ENCODE results near the gene SNX30.

Gene SNX30

DNA sequence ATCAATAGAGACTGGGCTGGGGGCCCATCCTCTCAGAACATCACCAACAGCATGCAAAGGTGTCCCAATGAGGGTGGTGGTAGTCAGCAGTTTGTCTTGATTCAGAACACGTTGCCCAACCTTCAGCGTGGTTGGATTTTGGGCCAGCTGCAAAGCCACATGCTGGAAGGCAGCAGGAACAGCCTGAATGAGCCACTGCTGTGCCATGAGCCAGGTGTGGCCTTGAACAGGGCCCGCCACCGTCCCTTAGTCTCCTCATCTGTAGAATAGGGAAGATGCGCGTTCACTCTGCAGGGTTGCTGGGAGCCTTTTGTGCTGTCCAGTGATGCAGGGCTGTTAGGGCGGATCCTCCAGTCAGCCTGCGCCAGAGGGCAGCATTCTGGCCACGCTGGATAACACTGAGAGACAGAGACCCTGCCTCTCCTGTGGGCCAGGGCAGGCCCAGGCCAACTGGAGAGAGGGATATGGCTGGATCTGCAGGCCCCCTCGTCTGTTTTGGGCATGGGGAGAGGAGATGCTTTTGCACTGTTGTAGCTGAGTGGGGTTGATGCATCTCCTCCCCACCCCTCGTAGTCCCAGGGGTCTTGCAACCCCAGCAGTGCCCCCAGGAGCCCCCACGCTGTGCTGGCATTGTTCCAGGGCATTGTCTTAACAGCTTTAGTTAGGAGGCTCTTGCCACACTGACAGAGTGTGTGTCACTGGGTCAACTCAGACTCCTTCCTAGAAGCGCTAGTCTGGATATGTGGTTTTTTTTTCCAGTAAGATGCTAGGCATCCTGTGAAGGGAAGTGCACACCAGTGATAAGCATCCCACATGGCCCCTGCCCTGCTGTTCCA lies 98.0 kb downstream of the SNX30 start:
- no peaks in the 10 kb centered on the region for H3K4me1 ChIP-seq (ENCODE audit: control insufficient read depth, insufficient read depth, low read length)
- no peaks in the 10 kb centered on the region for H3K9me3 ChIP-seq (ENCODE audit: control insufficient read depth in 2 of 2, low read length in 2 of 2)
- H3K36me3 ChIP-seq (ENCODE audit: control insufficient read depth in 2 of 2, insufficient read depth in 2 of 2, low read length in 2 of 2): peaks cover 9 to 19% of the 10 kb centered on the region in 2 donors
- H3K27ac ChIP-seq (ENCODE audit: low read length): no peak overlapping the region
- no peak overlapping the region for H3K9ac ChIP-seq (ENCODE audit: low read length in 2 of 2)
- H3K4me3 ChIP-seq (ENCODE audit: low read length in 2 of 2): no peak overlapping the region
- no peaks in the 10 kb centered on the region for H3K27me3 ChIP-seq (ENCODE audit: control insufficient read depth in 1 of 2, insufficient read depth in 2 of 2, low read length in 2 of 2)

DNA sequence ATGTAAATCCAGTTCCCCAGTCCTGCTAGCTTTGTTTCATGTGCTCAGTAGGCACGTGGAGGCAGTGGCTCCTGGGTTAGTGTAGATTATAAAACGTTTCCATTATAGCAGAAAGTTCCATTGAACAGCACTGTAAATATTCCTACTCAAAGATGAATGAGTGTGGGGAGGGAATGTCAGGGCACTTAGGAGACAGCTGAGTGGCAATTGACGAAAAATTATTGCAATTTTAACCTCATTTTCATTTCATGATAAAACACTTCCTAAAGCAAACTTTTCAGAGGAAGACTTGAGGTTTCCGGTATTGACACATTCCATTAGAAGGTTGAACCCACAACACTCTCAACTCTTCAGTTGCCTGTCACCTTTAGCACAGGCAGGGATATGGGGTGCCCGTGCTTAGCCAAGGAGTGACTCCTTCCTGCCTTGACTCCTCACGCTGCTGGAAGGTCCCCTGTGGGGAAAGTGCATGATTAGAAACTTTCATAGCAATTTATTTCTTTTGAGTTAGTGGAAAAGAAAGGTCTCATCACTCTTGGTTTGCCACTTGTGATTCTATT lies 98.9 kb downstream of the SNX30 start:
- Histone ChIP-seq H3K4me1 (ENCODE audit: control insufficient read depth, insufficient read depth, low read length) (no peaks in the 10 kb centered on the region), H3K4me3 (ENCODE audit: low read length in 2 of 2) (no peak overlapping the region), H3K36me3 (ENCODE audit: control insufficient read depth in 2 of 2, insufficient read depth in 2 of 2, low read length in 2 of 2) (peaks cover 12 to 26% of the 10 kb centered on the region in 2 donors), H3K9ac (ENCODE audit: low read length in 2 of 2) (no peak overlapping the region), H3K9me3 (ENCODE audit: control insufficient read depth in 2 of 2, low read length in 2 of 2) (no peaks in the 10 kb centered on the region), H3K27me3 (ENCODE audit: control insufficient read depth in 1 of 2, insufficient read depth in 2 of 2, low read length in 2 of 2) (no peaks in the 10 kb centered on the region), H3K27ac (ENCODE audit: low read length) (no peak overlapping the region)

DNA sequence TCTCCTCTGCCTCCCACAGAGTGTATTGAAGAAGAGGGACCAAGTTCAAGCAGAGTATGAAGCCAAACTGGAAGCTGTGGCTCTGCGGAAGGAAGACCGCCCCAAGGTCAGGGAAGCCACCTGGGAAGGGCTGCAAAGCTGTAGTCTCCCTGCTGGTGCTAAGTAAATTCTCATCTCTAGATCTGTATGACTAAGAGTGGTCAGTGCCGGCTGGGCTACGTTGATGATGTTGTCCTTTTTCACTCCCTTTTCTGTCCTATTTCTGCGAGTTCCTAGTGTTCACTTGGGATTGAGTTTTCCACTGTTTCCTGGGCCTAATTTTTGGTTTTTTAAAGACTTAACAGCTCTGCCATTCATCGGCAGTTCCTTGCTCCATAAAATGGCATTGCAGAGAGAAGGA lies 100.3 kb downstream of the SNX30 start:
- H3K9ac ChIP-seq (ENCODE audit: low read length in 2 of 2): no peak overlapping the region
- H3K27ac ChIP-seq (ENCODE audit: low read length): no peak overlapping the region
- no peak overlapping the region for H3K4me3 ChIP-seq (ENCODE audit: low read length in 2 of 2)
- H3K4me1 ChIP-seq (ENCODE audit: control insufficient read depth, insufficient read depth, low read length): no peaks in the 10 kb centered on the region
- H3K9me3 ChIP-seq (ENCODE audit: control insufficient read depth in 2 of 2, low read length in 2 of 2): no peaks in the 10 kb centered on the region
- H3K27me3 ChIP-seq (ENCODE audit: control insufficient read depth in 1 of 2, insufficient read depth in 2 of 2, low read length in 2 of 2): no peaks in the 10 kb centered on the region
- H3K36me3 ChIP-seq (ENCODE audit: control insufficient read depth in 2 of 2, insufficient read depth in 2 of 2, low read length in 2 of 2): peaks cover 12 to 26% of the 10 kb centered on the region in 2 donors

DNA sequence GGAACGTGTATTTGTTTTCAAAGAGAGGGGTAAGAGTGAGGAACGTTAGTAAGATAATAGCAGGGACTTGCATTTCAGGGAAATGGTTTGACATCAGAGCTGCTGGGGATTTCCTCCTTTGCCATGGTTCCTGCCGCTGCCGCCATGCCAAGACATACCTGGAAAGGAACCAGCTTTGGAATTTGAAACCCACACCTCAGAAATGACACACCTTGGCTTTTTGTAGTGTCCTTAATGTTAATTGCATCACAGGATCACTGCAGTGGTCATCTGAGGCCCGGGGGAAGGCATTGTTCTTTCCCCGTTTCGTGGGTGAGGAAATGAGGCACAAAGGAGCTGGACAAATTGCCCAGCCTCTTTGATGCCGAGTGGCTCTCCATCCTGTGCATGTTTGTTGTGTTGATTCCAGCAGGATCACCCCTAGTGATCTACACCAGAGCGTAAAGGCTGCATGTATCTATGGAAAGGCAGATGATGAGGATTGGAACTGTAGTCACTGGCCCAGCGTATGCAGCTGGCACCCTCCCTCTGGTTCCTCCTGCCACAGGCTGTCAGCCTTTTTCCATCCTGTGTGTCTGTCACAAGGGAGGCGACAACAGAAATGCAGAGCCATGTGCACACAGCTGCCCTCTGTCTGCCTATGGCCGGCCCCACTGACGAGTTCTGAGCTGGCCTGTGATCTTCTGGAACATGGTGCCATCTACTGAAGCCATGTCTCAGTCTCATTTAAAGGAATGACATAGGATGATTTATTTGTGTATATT lies 102.4 kb downstream of the SNX30 start:
- no peak overlapping the region for H3K4me3 ChIP-seq (ENCODE audit: low read length in 2 of 2)
- H3K9me3 ChIP-seq (ENCODE audit: control insufficient read depth in 2 of 2, low read length in 2 of 2): no peaks in the 10 kb centered on the region
- no peaks in the 10 kb centered on the region for H3K27me3 ChIP-seq (ENCODE audit: control insufficient read depth in 1 of 2, insufficient read depth in 2 of 2, low read length in 2 of 2)
- no peaks in the 10 kb centered on the region for H3K4me1 ChIP-seq (ENCODE audit: control insufficient read depth, insufficient read depth, low read length)
- peaks cover 12 to 26% of the 10 kb centered on the region in 2 donors for H3K36me3 ChIP-seq (ENCODE audit: control insufficient read depth in 2 of 2, insufficient read depth in 2 of 2, low read length in 2 of 2)
- no peak overlapping the region for H3K27ac ChIP-seq (ENCODE audit: low read length)
- H3K9ac ChIP-seq (ENCODE audit: low read length in 2 of 2): no peak overlapping the region

DNA sequence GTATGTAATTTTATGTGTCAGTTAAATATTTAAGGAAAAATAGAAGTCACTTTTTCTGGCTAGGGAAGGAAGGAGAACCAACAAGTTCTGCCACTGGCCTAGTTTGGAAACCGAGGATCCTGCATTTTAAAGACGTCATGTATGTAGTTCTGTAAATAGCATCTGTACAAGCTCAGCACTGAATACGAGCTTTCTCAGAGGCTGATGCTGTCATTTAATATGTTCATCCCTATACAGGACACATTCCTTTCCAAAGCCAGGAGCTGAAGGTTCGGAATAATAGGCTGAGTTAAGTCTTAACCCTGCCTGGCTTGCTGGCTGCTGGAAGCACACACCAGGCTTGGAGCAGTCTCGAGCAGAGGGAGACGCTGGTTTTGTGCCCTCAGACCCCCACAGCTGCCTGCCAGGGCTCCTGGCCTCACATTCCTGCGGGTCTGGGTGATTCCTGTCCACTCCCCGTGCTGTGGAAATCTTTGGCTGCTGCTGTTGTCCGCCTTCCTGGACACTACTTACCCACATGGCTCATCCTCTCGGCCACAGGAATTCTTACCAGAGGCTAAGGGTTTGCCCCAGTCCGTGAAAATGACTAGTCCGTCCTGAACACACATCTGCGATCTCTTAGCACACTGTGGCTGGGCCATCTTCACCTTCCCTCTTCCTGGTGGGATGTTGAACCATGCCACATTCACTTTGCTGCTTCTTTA lies 103.5 kb downstream of the SNX30 start:
- Histone ChIP-seq H3K36me3 (ENCODE audit: control insufficient read depth in 2 of 2, insufficient read depth in 2 of 2, low read length in 2 of 2) (peaks cover 12 to 23% of the 10 kb centered on the region in 2 donors), H3K9me3 (ENCODE audit: control insufficient read depth in 2 of 2, low read length in 2 of 2) (no peaks in the 10 kb centered on the region), H3K4me3 (ENCODE audit: low read length in 2 of 2) (no peak overlapping the region), H3K27ac (ENCODE audit: low read length) (no peak overlapping the region), H3K4me1 (ENCODE audit: control insufficient read depth, insufficient read depth, low read length) (no peaks in the 10 kb centered on the region), H3K9ac (ENCODE audit: low read length in 2 of 2) (no peak overlapping the region), H3K27me3 (ENCODE audit: control insufficient read depth in 1 of 2, insufficient read depth in 2 of 2, low read length in 2 of 2) (no peaks in the 10 kb centered on the region)

DNA sequence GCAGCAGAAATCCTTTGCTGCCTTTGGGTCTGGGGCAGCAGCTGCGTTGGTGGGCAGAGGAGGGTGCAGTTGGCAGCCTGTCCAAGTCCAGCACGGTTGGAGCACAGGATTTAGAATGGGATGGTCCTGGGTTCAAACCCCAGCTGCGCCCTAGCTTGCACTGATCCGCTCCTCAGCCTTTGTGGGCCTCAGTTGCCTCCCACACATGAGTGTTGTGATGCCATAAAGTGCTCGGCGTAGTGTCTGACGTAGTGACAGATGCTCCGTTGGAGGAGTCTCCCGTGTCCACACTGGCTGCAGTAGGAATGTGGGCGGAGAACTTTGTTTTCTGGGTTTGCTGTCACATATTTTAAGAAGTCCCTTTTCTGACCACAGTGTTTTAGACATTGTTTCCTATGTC lies 104.1 kb downstream of the SNX30 start:
- Histone ChIP-seq H3K36me3 (ENCODE audit: control insufficient read depth in 2 of 2, insufficient read depth in 2 of 2, low read length in 2 of 2) (peaks cover 12 to 23% of the 10 kb centered on the region in 2 donors), H3K27ac (ENCODE audit: low read length) (no peak overlapping the region), H3K9ac (ENCODE audit: low read length in 2 of 2) (no peak overlapping the region), H3K9me3 (ENCODE audit: control insufficient read depth in 2 of 2, low read length in 2 of 2) (no peaks in the 10 kb centered on the region), H3K27me3 (ENCODE audit: control insufficient read depth in 1 of 2, insufficient read depth in 2 of 2, low read length in 2 of 2) (no peaks in the 10 kb centered on the region), H3K4me1 (ENCODE audit: control insufficient read depth, insufficient read depth, low read length) (no peaks in the 10 kb centered on the region), H3K4me3 (ENCODE audit: low read length in 2 of 2) (no peak overlapping the region)

DNA sequence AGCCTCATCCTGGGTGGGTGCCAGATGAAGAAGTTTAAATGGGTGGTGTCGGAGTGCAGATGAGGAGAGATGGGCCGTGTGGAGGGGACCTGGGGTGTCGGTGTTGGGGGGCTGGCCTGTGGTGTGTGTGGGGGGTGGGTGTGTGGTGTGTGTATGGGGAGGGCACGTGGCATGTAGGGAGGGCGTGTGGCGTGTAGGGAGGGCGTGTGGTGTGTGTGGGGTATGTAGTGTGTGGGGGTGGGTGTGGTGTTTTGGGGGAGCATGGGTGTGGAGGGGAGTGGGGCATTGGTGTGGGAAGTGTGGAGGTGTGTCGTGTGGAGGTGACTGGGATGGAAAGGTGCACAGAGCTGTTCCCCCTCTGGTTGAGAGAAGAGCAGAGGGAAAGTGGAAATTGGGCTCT lies 105.6 kb downstream of the SNX30 start:
- no peaks in the 10 kb centered on the region for H3K27me3 ChIP-seq (ENCODE audit: control insufficient read depth in 1 of 2, insufficient read depth in 2 of 2, low read length in 2 of 2)
- no peak overlapping the region for H3K4me3 ChIP-seq (ENCODE audit: low read length in 2 of 2)
- no peak overlapping the region for H3K9ac ChIP-seq (ENCODE audit: low read length in 2 of 2)
- no peaks in the 10 kb centered on the region for H3K9me3 ChIP-seq (ENCODE audit: control insufficient read depth in 2 of 2, low read length in 2 of 2)
- no peaks in the 10 kb centered on the region for H3K4me1 ChIP-seq (ENCODE audit: control insufficient read depth, insufficient read depth, low read length)
- peaks cover 8 to 19% of the 10 kb centered on the region in 2 donors for H3K36me3 ChIP-seq (ENCODE audit: control insufficient read depth in 2 of 2, insufficient read depth in 2 of 2, low read length in 2 of 2)
- H3K27ac ChIP-seq (ENCODE audit: low read length): no peak overlapping the region

DNA sequence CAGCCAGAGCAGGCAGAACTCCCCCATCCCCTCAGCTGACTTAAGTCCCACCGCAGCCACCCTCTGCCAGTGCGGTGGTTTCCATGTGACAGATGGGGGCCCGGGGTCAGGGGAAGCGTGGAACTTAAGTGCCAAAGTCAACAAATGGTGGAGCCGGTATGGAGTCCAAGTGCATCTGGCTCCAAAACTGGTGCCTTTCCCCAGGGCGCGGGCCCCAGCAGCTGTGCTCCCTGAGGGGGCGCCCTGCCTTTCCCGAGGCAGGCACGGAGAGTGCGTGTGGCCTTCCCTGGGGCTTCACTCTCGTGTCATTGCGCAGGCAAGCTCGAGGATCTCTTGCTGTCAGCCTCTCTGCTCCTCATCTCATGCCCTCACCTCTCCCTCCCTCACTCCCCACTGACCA lies 106.3 kb downstream of the SNX30 start:
- no peak overlapping the region for H3K27ac ChIP-seq (ENCODE audit: low read length)
- H3K27me3 ChIP-seq (ENCODE audit: control insufficient read depth in 1 of 2, insufficient read depth in 2 of 2, low read length in 2 of 2): no peaks in the 10 kb centered on the region
- H3K4me1 ChIP-seq (ENCODE audit: control insufficient read depth, insufficient read depth, low read length): peaks cover under 1% of the 10 kb centered on the region
- H3K36me3 ChIP-seq (ENCODE audit: control insufficient read depth in 2 of 2, insufficient read depth in 2 of 2, low read length in 2 of 2): peaks cover 8 to 16% of the 10 kb centered on the region in 2 donors
- no peak overlapping the region for H3K4me3 ChIP-seq (ENCODE audit: low read length in 2 of 2)
- H3K9me3 ChIP-seq (ENCODE audit: control insufficient read depth in 2 of 2, low read length in 2 of 2): no peaks in the 10 kb centered on the region
- no peak overlapping the region for H3K9ac ChIP-seq (ENCODE audit: low read length in 2 of 2)

DNA sequence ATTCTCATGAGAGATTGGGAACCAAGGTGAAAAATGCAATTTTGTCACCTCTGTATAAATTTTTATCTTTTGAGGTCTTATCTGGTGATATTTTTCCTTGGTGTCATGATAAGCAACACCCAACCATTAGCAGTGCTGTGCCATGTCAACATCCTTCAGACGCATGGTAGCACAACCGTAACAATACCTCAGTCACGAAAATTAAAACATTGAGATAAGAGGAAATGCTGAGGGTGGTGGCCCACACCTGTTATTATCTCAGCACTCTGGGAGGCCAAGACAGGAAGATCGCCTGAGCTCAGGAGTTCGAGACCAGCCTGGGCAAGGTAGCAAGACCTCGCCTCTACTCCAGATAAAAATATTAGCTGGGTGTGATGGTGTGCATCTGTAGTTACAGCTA lies 107.4 kb downstream of the SNX30 start:
- Histone ChIP-seq H3K9me3 (ENCODE audit: control insufficient read depth in 2 of 2, low read length in 2 of 2) (no peaks in the 10 kb centered on the region), H3K36me3 (ENCODE audit: control insufficient read depth in 2 of 2, insufficient read depth in 2 of 2, low read length in 2 of 2) (peaks cover 6 to 11% of the 10 kb centered on the region in 2 donors), H3K9ac (ENCODE audit: low read length in 2 of 2) (no peak overlapping the region), H3K4me1 (ENCODE audit: control insufficient read depth, insufficient read depth, low read length) (peaks cover 4% of the 10 kb centered on the region), H3K27ac (ENCODE audit: low read length) (no peak overlapping the region), H3K27me3 (ENCODE audit: control insufficient read depth in 1 of 2, insufficient read depth in 2 of 2, low read length in 2 of 2) (no peaks in the 10 kb centered on the region), H3K4me3 (ENCODE audit: low read length in 2 of 2) (no peak overlapping the region)

DNA sequence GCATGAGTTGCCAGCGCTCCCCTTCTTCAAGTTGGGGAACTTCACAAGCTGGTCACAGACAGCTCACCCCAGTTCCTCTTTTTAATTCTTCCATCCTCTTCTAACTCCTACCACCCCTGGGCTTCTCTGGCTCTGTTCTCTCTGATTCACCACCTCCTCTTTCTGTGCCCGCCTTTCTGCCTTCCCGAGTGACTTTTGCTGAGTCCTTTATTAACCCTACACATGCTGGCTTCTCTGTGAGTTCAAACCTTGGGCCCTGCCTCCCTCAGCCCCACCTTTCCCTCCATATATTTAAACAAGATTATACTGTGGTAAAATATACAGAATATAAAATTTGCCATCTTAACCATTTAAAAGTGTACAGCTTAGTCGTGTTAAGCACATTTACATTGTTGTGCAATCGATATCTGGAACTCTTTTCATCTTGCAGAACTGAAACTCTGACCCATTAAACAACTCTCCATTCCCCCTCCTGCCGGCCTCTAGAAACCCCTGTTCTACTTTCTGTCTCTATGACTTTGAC lies 108.1 kb downstream of the SNX30 start:
- peaks cover 7% of the 10 kb centered on the region for H3K4me1 ChIP-seq (ENCODE audit: control insufficient read depth, insufficient read depth, low read length)
- no peaks in the 10 kb centered on the region for H3K27me3 ChIP-seq (ENCODE audit: control insufficient read depth in 1 of 2, insufficient read depth in 2 of 2, low read length in 2 of 2)
- no peak overlapping the region for H3K27ac ChIP-seq (ENCODE audit: low read length)
- peaks cover 4 to 7% of the 10 kb centered on the region in 2 donors for H3K36me3 ChIP-seq (ENCODE audit: control insufficient read depth in 2 of 2, insufficient read depth in 2 of 2, low read length in 2 of 2)
- no peak overlapping the region for H3K4me3 ChIP-seq (ENCODE audit: low read length in 2 of 2)
- H3K9ac ChIP-seq (ENCODE audit: low read length in 2 of 2): no peak overlapping the region
- H3K9me3 ChIP-seq (ENCODE audit: control insufficient read depth in 2 of 2, low read length in 2 of 2): no peaks in the 10 kb centered on the region
